CD14-positive monocyte (primary cell): ENCODE measurements around the gene STMP1. TPM values are rescaled to one million over a fixed set of nuclear protein-coding genes. Genes with fewer than 3 reads are reported as not detected.

Source experiments
- DNase-seq, 3 donors: peaks; one replicate each; pipeline ENCODE4 v3.0.0-alpha.2; 2011 to 2022
- H2AFZ ChIP-seq: 2 replicates; pipeline ENCODE4 v1.6.0; 2012; ENCODE audit warnings: mild to moderate bottlenecking, low read depth, low read length, inconsistent platforms; ENCODE audit not compliant: insufficient read depth, poor library complexity, severe bottlenecking
- H3K27ac ChIP-seq, 2 donors: 1 replicate in 1 of 2; 2 replicates in 1 of 2; pipeline ENCODE4 v1.5.1; 2012 to 2013; ENCODE audit warnings: low read length in 2 of 2, control low read depth in 1 of 2, inconsistent platforms in 1 of 2, low read depth in 1 of 2, mild to moderate bottlenecking in 1 of 2
- H3K27me3 ChIP-seq, 2 donors: one replicate each; pipeline versions ENCODE4 v1.6.0 to v1.6.1; 2011 to 2013; ENCODE audit warnings: low read length in 2 of 2; ENCODE audit not compliant: control insufficient read depth in 2 of 2, insufficient read depth in 2 of 2
- H3K36me3 ChIP-seq, 2 donors: replicated peaks in 1 of 2; 1 replicate in 1 of 2; 2 replicates in 1 of 2; pipeline versions ENCODE4 v1.5.1 to v1.6.1; 2012 to 2013; ENCODE audit warnings: low read length in 2 of 2, control low read depth in 1 of 2, inconsistent platforms in 1 of 2, mild to moderate bottlenecking in 1 of 2; ENCODE audit not compliant: insufficient read depth in 2 of 2, control insufficient read depth in 1 of 2
- H3K4me1 ChIP-seq, 2 donors: 1 replicate in 1 of 2; 2 replicates in 1 of 2; pipeline versions ENCODE4 v1.5.1 to v1.6.1; 2012 to 2013; ENCODE audit warnings: low read length in 2 of 2, control low read depth in 1 of 2, inconsistent platforms in 1 of 2, mild to moderate bottlenecking in 1 of 2, moderate library complexity in 1 of 2; ENCODE audit not compliant: insufficient read depth in 2 of 2, control insufficient read depth in 1 of 2
- H3K4me2 ChIP-seq: replicated peaks from 2 replicates; pipeline ENCODE3; 2012; ENCODE audit warnings: low read length, moderate library complexity, mild to moderate bottlenecking; ENCODE audit not compliant: poor library complexity, severe bottlenecking; ENCODE audit errors: extremely low read depth
- H3K4me3 ChIP-seq, 3 experiments: fragments of 200-600 bp in 1 of 3; sonication (generic) in 1 of 3; replicated peaks in 1 of 3; 1 replicate in 2 of 3; 2 replicates in 1 of 3; pipeline ENCODE4 v1.5.1; 2011 to 2013; ENCODE audit warnings: low read length in 3 of 3, mild to moderate bottlenecking in 3 of 3, control low read depth in 2 of 3, low read depth in 2 of 3, inconsistent platforms in 1 of 3, moderate library complexity in 1 of 3
- H3K79me2 ChIP-seq: 2 replicates; pipeline ENCODE4 v1.6.0; 2012; ENCODE audit warnings: mild to moderate bottlenecking, control low read depth, inconsistent platforms, low read length, moderate library complexity; ENCODE audit not compliant: insufficient read depth
- H3K9ac ChIP-seq: 2 replicates; pipeline ENCODE4 v1.6.0; 2017; ENCODE audit warnings: low read length, mild to moderate bottlenecking; ENCODE audit not compliant: insufficient read depth, poor library complexity, severe bottlenecking
- H3K9me3 ChIP-seq, 2 donors: replicated peaks in 1 of 2; 1 replicate in 1 of 2; 2 replicates in 1 of 2; pipeline versions ENCODE4 v1.5.1 to v1.6.1; 2012 to 2013; ENCODE audit warnings: low read length in 2 of 2, control low read depth in 1 of 2; ENCODE audit not compliant: control insufficient read depth in 1 of 2, insufficient read depth in 1 of 2
- H4K20me1 ChIP-seq: 2 replicates; pipeline ENCODE4 v1.6.0; 2012; ENCODE audit warnings: mild to moderate bottlenecking, low read length, control low read depth, moderate library complexity; ENCODE audit not compliant: insufficient read depth
- H3K27ac Mint-ChIP-seq, 7 donors: one replicate each; pipeline ENCODE4 v1.8.0; 2020; ENCODE audit warnings: mild to moderate bottlenecking in 7 of 7, mixed read lengths in 7 of 7, moderate library complexity in 6 of 7, inconsistent platforms in 2 of 7
- H3K27me3 Mint-ChIP-seq, 3 donors: one replicate each; pipeline ENCODE4 v1.8.0; 2021 to 2022; ENCODE audit warnings: low read depth in 3 of 3, mild to moderate bottlenecking in 3 of 3, mixed read lengths in 3 of 3, moderate library complexity in 3 of 3, inconsistent platforms in 1 of 3
- H3K36me3 Mint-ChIP-seq, 2 donors: one replicate each; pipeline ENCODE4 v1.8.0; 2020; ENCODE audit warnings: mixed read lengths in 2 of 2, inconsistent platforms in 1 of 2, mild to moderate bottlenecking in 1 of 2
- H3K4me1 Mint-ChIP-seq: one replicate; pipeline ENCODE4 v1.8.0; 2020; ENCODE audit warnings: mild to moderate bottlenecking, mixed read lengths
- H3K4me3 Mint-ChIP-seq, 2 donors: one replicate each; pipeline ENCODE4 v1.8.0; 2020; ENCODE audit warnings: mild to moderate bottlenecking in 2 of 2, mixed read lengths in 2 of 2, moderate library complexity in 1 of 2
- H3K9me3 Mint-ChIP-seq, 7 donors: one replicate each; pipeline ENCODE4 v1.8.0; 2020 to 2022; ENCODE audit warnings: mixed read lengths in 7 of 7, mild to moderate bottlenecking in 6 of 7, moderate library complexity in 6 of 7, inconsistent platforms in 2 of 7
- WGBS: methylation state at CpG from one replicate; pipeline ENCODE4 v1.1.5; 2013; ENCODE audit warnings: missing lambda C conversion rate; ENCODE audit not compliant: insufficient coverage; 5-methylcytosine and 5-hydroxymethylcytosine counted together
- intact Hi-C, 2 donors: fragments of 100-400 bp; cut with micrococcal nuclease; formaldehyde crosslinking; loops; one replicate each; pipeline versions ENCODE4 v1.15.0 to v1.15.1; 2023
- polyA plus RNA-seq, 3 donors: library from polyadenylated mRNA; depleted of rRNA in 1 of 3; unstranded in 2 of 3; stranded (reverse) in 1 of 3; fragments of 300-500 nt in 2 of 3; fragments of >200 nt in 1 of 3; fragmentation: Illumina TruSeq in 2 of 3; gene quantifications; 1 replicate in 2 of 3; 2 replicates in 1 of 3; pipeline ENCODE4 v1.2.3, GENCODE V29; 2012 to 2021
- TF ChIP-seq, protein P1 (sequence below): fragments of 200-600 bp; IDR thresholded peaks from one replicate; pipeline ENCODE4 v1.8.0; 2022; ENCODE audit warnings: antibody characterized with exemption, mild to moderate bottlenecking

Gene STMP1
- polyA plus RNA-seq, 3 donors: 20.4 to 108 (median 88.8) TPM

DNA sequence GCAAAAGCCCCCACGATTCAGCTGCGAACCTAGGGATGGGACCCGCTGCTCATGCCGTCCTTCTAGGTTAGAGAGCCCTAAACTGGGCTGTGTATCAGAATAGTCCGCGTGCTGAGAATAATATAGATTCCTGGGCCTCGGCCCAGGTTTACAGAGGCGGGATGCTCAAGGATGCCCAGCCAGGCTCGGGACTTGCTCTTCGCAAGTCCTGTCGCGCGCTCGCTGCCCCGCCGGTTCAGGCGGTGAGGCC, 266 bp upstream of the STMP1 start:
- intact Hi-C loops: loop anchor here (5.0 to 10.0 kb wide), 6 partner anchors 147 to 1017 kb away; partner anchors contain the start of genes BPGM (in 1 of the 2), CNOT4 (in 1 of the 2) and MTPN (in 1 of the 2)
- no peaks in the 10 kb centered on the region for H3K9me3 ChIP-seq
- H3K36me3 Mint-ChIP-seq: peaks cover 4 to 6% of the 10 kb centered on the region in 2 donors
- peak overlapping the region; percentile 88 for H3K9ac ChIP-seq
- 11% methylated on average over 17 of the region's 17 CpGs for WGBS
- peak overlapping the region in 4 of 7 donors; percentile 44 to 96 (median 84) for H3K27ac Mint-ChIP-seq
- H3K27ac ChIP-seq: peak overlapping the region; percentile 49 to 93
- H3K79me2 ChIP-seq: peaks cover 43% of the 10 kb centered on the region
- H3K36me3 ChIP-seq: no peaks in the 10 kb centered on the region
- H3K4me1 ChIP-seq: peaks cover 38 to 43% of the 10 kb centered on the region in 2 donors
- peak overlapping the region; percentile 97 for H2AFZ ChIP-seq
- TF ChIP-seq, protein P1, sequence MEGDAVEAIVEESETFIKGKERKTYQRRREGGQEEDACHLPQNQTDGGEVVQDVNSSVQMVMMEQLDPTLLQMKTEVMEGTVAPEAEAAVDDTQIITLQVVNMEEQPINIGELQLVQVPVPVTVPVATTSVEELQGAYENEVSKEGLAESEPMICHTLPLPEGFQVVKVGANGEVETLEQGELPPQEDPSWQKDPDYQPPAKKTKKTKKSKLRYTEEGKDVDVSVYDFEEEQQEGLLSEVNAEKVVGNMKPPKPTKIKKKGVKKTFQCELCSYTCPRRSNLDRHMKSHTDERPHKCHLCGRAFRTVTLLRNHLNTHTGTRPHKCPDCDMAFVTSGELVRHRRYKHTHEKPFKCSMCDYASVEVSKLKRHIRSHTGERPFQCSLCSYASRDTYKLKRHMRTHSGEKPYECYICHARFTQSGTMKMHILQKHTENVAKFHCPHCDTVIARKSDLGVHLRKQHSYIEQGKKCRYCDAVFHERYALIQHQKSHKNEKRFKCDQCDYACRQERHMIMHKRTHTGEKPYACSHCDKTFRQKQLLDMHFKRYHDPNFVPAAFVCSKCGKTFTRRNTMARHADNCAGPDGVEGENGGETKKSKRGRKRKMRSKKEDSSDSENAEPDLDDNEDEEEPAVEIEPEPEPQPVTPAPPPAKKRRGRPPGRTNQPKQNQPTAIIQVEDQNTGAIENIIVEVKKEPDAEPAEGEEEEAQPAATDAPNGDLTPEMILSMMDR: peak; percentile 75
- H3K4me1 Mint-ChIP-seq: peaks cover 49% of the 10 kb centered on the region
- peaks cover 9% of the 10 kb centered on the region for H4K20me1 ChIP-seq
- peaks cover 0 to 2% (median 0%) of the 10 kb centered on the region in 7 donors for H3K9me3 Mint-ChIP-seq
- peak overlapping the region; percentile 87 to 95 for H3K4me3 Mint-ChIP-seq
- peak overlapping the region; percentile 64 to 92 (median 69) for H3K4me3 ChIP-seq
- H3K27me3 ChIP-seq: no peaks in the 10 kb centered on the region
- H3K4me2 ChIP-seq: peak overlapping the region; percentile 90
- H3K27me3 Mint-ChIP-seq: no peaks in the 10 kb centered on the region
- DNase-seq: no peak

DNA sequence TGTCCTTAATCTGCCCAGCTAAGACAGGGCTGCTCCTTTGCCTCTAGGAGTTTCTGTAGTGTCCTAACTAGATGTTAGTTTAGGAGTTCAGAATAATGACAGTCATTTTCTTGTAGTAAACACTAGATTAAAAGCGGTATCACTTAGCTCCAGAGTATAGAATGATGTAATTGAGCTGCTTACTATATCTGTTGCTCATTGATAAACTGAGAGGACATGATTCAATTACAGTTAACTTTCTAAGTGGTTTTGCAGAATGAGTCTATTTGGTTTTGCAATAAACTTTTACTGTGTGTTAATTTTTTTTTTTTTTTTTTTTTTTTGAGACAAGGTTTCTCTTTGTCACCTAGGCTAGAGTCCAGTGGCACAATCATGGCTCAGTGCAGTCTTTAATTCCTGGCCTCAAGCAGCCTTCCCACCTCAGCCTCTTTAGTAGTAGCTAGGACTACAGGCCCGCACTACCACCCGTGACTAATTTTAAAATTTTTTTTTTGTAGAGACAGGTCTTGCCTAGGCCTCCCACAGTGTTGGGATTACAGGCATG, 1.8 kb downstream of the STMP1 start:
- H3K27me3 Mint-ChIP-seq: no peaks in the 10 kb centered on the region
- Histone ChIP-seq H3K27me3 (no peaks in the 10 kb centered on the region), H3K27ac (peak overlapping the region in 1 of 2 donors; percentile 7), H3K79me2 (peaks cover 64% of the 10 kb centered on the region), H3K9me3 (no peaks in the 10 kb centered on the region), H4K20me1 (peaks cover 24% of the 10 kb centered on the region), H3K4me1 (peaks cover 41 to 46% of the 10 kb centered on the region in 2 donors), H3K9ac (no peak overlapping the region), H2AFZ (no peak overlapping the region), H3K4me3 (no peak overlapping the region), H3K4me2 (no peak overlapping the region), H3K36me3 (peaks cover 0 to 10% of the 10 kb centered on the region in 2 donors)
- H3K9me3 Mint-ChIP-seq: peaks cover 0 to 4% (median 0%) of the 10 kb centered on the region in 7 donors
- H3K36me3 Mint-ChIP-seq: peaks cover 13 to 17% of the 10 kb centered on the region in 2 donors
- peaks cover 48% of the 10 kb centered on the region for H3K4me1 Mint-ChIP-seq
- peak overlapping the region in 5 of 7 donors; percentile 41 to 86 (median 60) for H3K27ac Mint-ChIP-seq
- WGBS: 86% methylated on average over 1 of the region's 3 CpGs
- DNase-seq: peak in 2 of 3 donors; percentile 14 to 35
- peak overlapping the region in 1 of 2 donors; percentile 34 for H3K4me3 Mint-ChIP-seq
- TF ChIP-seq, protein P1: no peak
- intact Hi-C loops: loop anchor here (5.0 to 10.0 kb wide), 6 partner anchors 149 to 1019 kb away; partner anchors contain the start of genes BPGM (in 1 of the 2), CNOT4 (in 1 of the 2) and MTPN (in 1 of the 2)
